Keratinocyte (primary cell): ENCODE data around the gene DCAF11. TPM values are rescaled to one million over a fixed set of nuclear protein-coding genes. Genes with fewer than 3 reads are reported as not detected.

Experiments used
- DNase-seq: peaks from one replicate; pipeline ENCODE4 v3.0.0-alpha.2; 2011; ENCODE audit warnings: low read depth, missing footprints, low spot score
- FAIRE-seq: peaks from 2 replicates; lab custom pipeline; 2011; peaks lifted over from hg19 to GRCh38; lab: Jason Lieb, UNC
- H2AFZ ChIP-seq: 2 replicates; pipeline ENCODE4 v1.6.0; 2012; ENCODE audit warnings: low read length, control low read depth, inconsistent platforms; ENCODE audit not compliant: control insufficient read depth
- H3K27ac ChIP-seq: 2 replicates; pipeline ENCODE4 v1.5.1; 2011; ENCODE audit warnings: low read length; ENCODE audit not compliant: control insufficient read depth, insufficient read depth
- H3K27me3 ChIP-seq: 3 replicates; pipeline ENCODE4 v1.6.0; 2011; ENCODE audit warnings: low read length; ENCODE audit not compliant: control insufficient read depth, insufficient read depth; ENCODE audit errors: extremely low read depth
- H3K36me3 ChIP-seq, 2 experiments: 2 replicates in 1 of 2; 3 replicates in 1 of 2; pipeline ENCODE4 v1.5.1; 2011; ENCODE audit warnings: low read length in 2 of 2, mild to moderate bottlenecking in 1 of 2; ENCODE audit not compliant: control insufficient read depth in 2 of 2, insufficient read depth in 2 of 2; ENCODE audit errors: extremely low read depth in 1 of 2
- H3K4me1 ChIP-seq: 3 replicates; pipeline ENCODE4 v1.5.1; 2011; ENCODE audit warnings: low read length; ENCODE audit not compliant: control insufficient read depth, insufficient read depth; ENCODE audit errors: extremely low read depth
- H3K4me2 ChIP-seq: 3 replicates; pipeline ENCODE4 v1.6.0; 2011; ENCODE audit warnings: low read depth, low read length; ENCODE audit not compliant: control insufficient read depth, insufficient read depth; ENCODE audit errors: extremely low read depth
- H3K4me3 ChIP-seq, 3 experiments: fragments of 200-600 bp in 1 of 3; sonication (generic) in 1 of 3; 2 replicates in 2 of 3; 3 replicates in 1 of 3; pipeline ENCODE4 v1.5.1; 2011 to 2016; ENCODE audit warnings: low read length in 3 of 3, mild to moderate bottlenecking in 3 of 3, control low read depth in 2 of 3, inconsistent platforms in 1 of 3, low read depth in 1 of 3, mixed read lengths in 1 of 3, mixed run types in 1 of 3, moderate library complexity in 1 of 3; ENCODE audit not compliant: control insufficient read depth in 2 of 3, insufficient read depth in 2 of 3; ENCODE audit errors: extremely low read depth in 1 of 3
- H3K79me2 ChIP-seq: 2 replicates; pipeline ENCODE4 v1.6.0; 2012; ENCODE audit warnings: low read length; ENCODE audit not compliant: control insufficient read depth, insufficient read depth
- H3K9ac ChIP-seq: 3 replicates; pipeline ENCODE4 v1.6.0; 2011; ENCODE audit warnings: low read length; ENCODE audit not compliant: control insufficient read depth, insufficient read depth; ENCODE audit errors: extremely low read depth
- H3K9me1 ChIP-seq: 3 replicates; pipeline ENCODE4 v1.6.0; 2011; ENCODE audit warnings: low read length; ENCODE audit not compliant: control insufficient read depth, insufficient read depth; ENCODE audit errors: extremely low read depth
- H3K9me3 ChIP-seq: 2 replicates; pipeline ENCODE4 v1.5.1; 2012; ENCODE audit warnings: low read depth, low read length; ENCODE audit not compliant: control insufficient read depth
- H4K20me1 ChIP-seq: 3 replicates; pipeline ENCODE4 v1.6.0; 2011; ENCODE audit warnings: low read length; ENCODE audit not compliant: control insufficient read depth, insufficient read depth; ENCODE audit errors: extremely low read depth
- CTCF ChIP-seq, 3 experiments: IDR thresholded peaks in 1 of 3; conservative IDR thresholded peaks in 1 of 3; optimal IDR thresholded peaks in 1 of 3; 2 replicates in 2 of 3; 3 replicates in 1 of 3; pipeline versions ENCODE3 to v1.5.1; 2011; ENCODE audit warnings: low read length in 3 of 3, mild to moderate bottlenecking in 3 of 3, moderate library complexity in 2 of 3, control low read depth in 1 of 3, inconsistent platforms in 1 of 3; ENCODE audit not compliant: insufficient read depth in 2 of 3; ENCODE audit errors: extremely low read depth in 1 of 3
- EZH2 ChIP-seq: IDR thresholded peaks from one replicate; pipeline ENCODE4 v1.6.1; 2012; ENCODE audit warnings: inconsistent platforms, mild to moderate bottlenecking, low read length, moderate library complexity
- dilution Hi-C: fragments of 300-500 bp; cut with MboI; formaldehyde crosslinking; loops from one replicate; pipeline ENCODE4 v1.7.0; 2020; ENCODE audit warnings: low sequenced_read_pairs; ENCODE audit not compliant: extremely low pct_ligation_motif_present
- polyA plus RNA-seq, 5 experiments: library from polyadenylated mRNA; depleted of rRNA in 3 of 5; stranded (reverse) in 3 of 5; stranded (forward) in 1 of 5; unstranded in 1 of 5; fragments of >200 nt; gene quantifications; 1 replicate in 1 of 5; 2 replicates in 3 of 5; 3 replicates in 1 of 5; pipeline versions ENCODE4 v1.2.1 to v1.2.3, GENCODE V29; 2011 to 2012; ENCODE audit warnings: missing spikeins in 2 of 5, low read depth in 1 of 5, low replicate concordance in 1 of 5

The DCAF11 gene
- polyA plus RNA-seq, 1 donor (not counting 4 experiments of a cell fraction or from before 2014, with no cell fraction given): 25.9 TPM

- no peaks in the 10 kb centered on the region for H3K9me1 ChIP-seq
- H3K9ac ChIP-seq: no peak overlapping the region
- no peaks in the 10 kb centered on the region for H4K20me1 ChIP-seq
- H3K36me3 ChIP-seq: peaks cover 0 to under 1% of the 10 kb centered on the region in 2 experiments
- H3K4me2 ChIP-seq: peak overlapping the region; percentile 29
- H3K27me3 ChIP-seq: no peaks in the 10 kb centered on the region
- H3K9me3 ChIP-seq: no peaks in the 10 kb centered on the region
- peaks cover 21% of the 10 kb centered on the region for H3K4me1 ChIP-seq
- DNase-seq (no peak), FAIRE-seq (no peak)
- dilution Hi-C loops: no loop called here
- H3K4me3 ChIP-seq: no peak overlapping the region
- no peak for TF ChIP-seq CTCF (optimal IDR thresholded peaks at IDR 0.05 in 1 of 3, IDR thresholded peaks at IDR 0.05 in 1 of 3, conservative IDR thresholded peaks at IDR 0.05 in 1 of 3; ENCODE audit: extremely low read depth in 1 of 3, insufficient read depth in 2 of 3, low read length in 3 of 3)
- H2AFZ ChIP-seq: peak overlapping the region; percentile 80
- no peak overlapping the region for H3K27ac ChIP-seq
- H3K79me2 ChIP-seq: peaks cover 6% of the 10 kb centered on the region
Measured at GRCh38 chr14:24132061-24132685, 17.6 kb downstream of the DCAF11 start.

GRCh38 chr14:24132976-24133375 is 18.4 kb downstream of the DCAF11 start:
- DNase-seq (no peak), FAIRE-seq (no peak)
- TF ChIP-seq EZH2 (no peak), CTCF (optimal IDR thresholded peaks at IDR 0.05 in 1 of 3, IDR thresholded peaks at IDR 0.05 in 1 of 3, conservative IDR thresholded peaks at IDR 0.05 in 1 of 3; ENCODE audit: extremely low read depth in 1 of 3, insufficient read depth in 2 of 3, low read length in 3 of 3) (no peak)
- Histone ChIP-seq H3K27me3 (no peaks in the 10 kb centered on the region), H3K36me3 (peaks cover 2 to 7% of the 10 kb centered on the region in 2 experiments), H3K9me3 (no peaks in the 10 kb centered on the region), H3K4me1 (peaks cover 22% of the 10 kb centered on the region), H3K9me1 (no peaks in the 10 kb centered on the region), H3K79me2 (peaks cover 6% of the 10 kb centered on the region), H3K4me2 (no peak overlapping the region), H2AFZ (peak overlapping the region; percentile 42), H3K4me3 (no peak overlapping the region), H3K27ac (no peak overlapping the region), H3K9ac (no peak overlapping the region), H4K20me1 (no peaks in the 10 kb centered on the region)
- dilution Hi-C loops: no loop called here
